Measurements from ENCODE around the gene DOCK2. TPM values are rescaled to one million over a fixed set of nuclear protein-coding genes. Genes with fewer than 3 reads are reported as not detected.

The DOCK2 gene
- polyA plus RNA-seq, 2 of the 4 experiments (the other 2 are of a cell fraction), result 2.1 to 4.6 TPM

- H3K4me1 ChIP-seq, result peaks cover 7% of the 10 kb centered on the region; the same call in 1 of the 3 replicates
- peak in 1 of 2 experiments; percentile 22 for DNase-seq (ENCODE audit: low read depth in 1 of 2, low spot score in 1 of 2)
Observed at GRCh38 chr5:169945831-169946261, 308.8 kb downstream of the DOCK2 start.

DNA sequence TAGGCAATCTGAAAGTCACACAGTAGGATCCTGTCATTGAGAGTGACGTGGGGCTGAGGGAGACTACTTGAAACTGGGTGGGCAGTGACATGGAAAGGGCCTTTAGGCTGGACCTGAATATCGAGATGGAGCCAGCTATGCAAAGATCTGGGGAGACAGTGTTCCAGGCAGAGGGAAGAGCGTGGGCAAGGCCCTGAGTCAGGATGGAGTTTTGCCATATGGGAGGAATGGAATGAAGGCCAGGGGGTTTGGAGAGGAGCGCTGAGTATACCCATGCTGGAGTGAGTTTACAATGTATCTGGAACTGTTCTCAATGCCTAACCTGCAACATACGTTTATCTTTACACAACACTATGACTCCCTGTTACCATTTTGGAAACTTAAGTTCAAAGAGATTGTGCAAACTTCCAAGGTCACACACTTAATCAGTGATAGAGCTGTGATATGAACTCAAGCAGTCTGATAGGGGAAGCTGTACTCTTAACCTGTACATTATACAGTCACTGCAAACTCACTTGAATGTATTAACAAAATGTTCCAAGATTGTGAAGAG, 309.7 kb downstream of the DOCK2 start:
- TF ChIP-seq ZFP36 (IDR thresholded peaks at IDR 0.05; ENCODE audit: borderline replicate concordance, partially characterized antibody), result no peak
- TF ChIP-seq NFE2L2 (conservative IDR thresholded peaks at IDR 0.05; ENCODE audit: low read length), result no peak
- no peak for TF ChIP-seq MAX (IDR thresholded peaks at IDR 0.05)
- TF ChIP-seq NR3C1 (IDR thresholded peaks at IDR 0.05), result no peak
- no peak for TF ChIP-seq RCOR1 (IDR thresholded peaks at IDR 0.05; ENCODE audit: low read depth, low read length)
- no peak for TF ChIP-seq EHMT2 (IDR thresholded peaks at IDR 0.05; ENCODE audit: low read depth)
- TF ChIP-seq RAD21 (conservative IDR thresholded peaks at IDR 0.05 in 1 of 2, IDR thresholded peaks at IDR 0.05 in 1 of 2), result no peak
- no peak for TF ChIP-seq HEYL (CRISPR knock-in tag; IDR thresholded peaks at IDR 0.05)
- TF ChIP-seq TFCP2L1 (CRISPR knock-in tag; IDR thresholded peaks at IDR 0.05), result no peak
- no peak for TF ChIP-seq CBX2 (IDR thresholded peaks at IDR 0.05; ENCODE audit: borderline replicate concordance, low read depth)
- no peak for TF ChIP-seq MAFK (IDR thresholded peaks at IDR 0.05; ENCODE audit: partially characterized antibody)
- no peak for TF ChIP-seq HMGXB4 (CRISPR knock-in tag; IDR thresholded peaks at IDR 0.05; ENCODE audit: borderline replicate concordance)
- TF ChIP-seq, protein P1, sequence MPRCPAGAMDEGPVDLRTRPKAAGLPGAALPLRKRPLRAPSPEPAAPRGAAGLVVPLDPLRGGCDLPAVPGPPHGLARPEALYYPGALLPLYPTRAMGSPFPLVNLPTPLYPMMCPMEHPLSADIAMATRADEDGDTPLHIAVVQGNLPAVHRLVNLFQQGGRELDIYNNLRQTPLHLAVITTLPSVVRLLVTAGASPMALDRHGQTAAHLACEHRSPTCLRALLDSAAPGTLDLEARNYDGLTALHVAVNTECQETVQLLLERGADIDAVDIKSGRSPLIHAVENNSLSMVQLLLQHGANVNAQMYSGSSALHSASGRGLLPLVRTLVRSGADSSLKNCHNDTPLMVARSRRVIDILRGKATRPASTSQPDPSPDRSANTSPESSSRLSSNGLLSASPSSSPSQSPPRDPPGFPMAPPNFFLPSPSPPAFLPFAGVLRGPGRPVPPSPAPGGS (IDR thresholded peaks at IDR 0.05), result no peak
- TF ChIP-seq KDM1A (IDR thresholded peaks at IDR 0.05; ENCODE audit: low read depth), result no peak
- TF ChIP-seq ZNF302 (CRISPR knock-in tag; IDR thresholded peaks at IDR 0.05), result no peak
- no peaks in the 10 kb centered on the region for H3K9me3 ChIP-seq
- WGBS (ENCODE audit: missing lambda C conversion rate), result 71% methylated on average over 5 of the region's 5 CpGs
- no peak overlapping the region for H3K4me2 ChIP-seq
- FAIRE-seq, result no peak
- peaks cover 7% of the 10 kb centered on the region; the same call in 1 of the 3 replicates for H3K4me1 ChIP-seq
- ChIA-PET CTCF (interaction anchor here (1.6 to 1.9 kb wide), 2 partner anchors 34 to 245 kb away, joined by 6 read pairs; no protein-coding TSS in a partner anchor), POLR2A (no interaction called here)
- no peak for DNase-seq (ENCODE audit: low read depth in 1 of 2, low spot score in 1 of 2)
- ATAC-seq, result no peak
- H3K4me3 ChIP-seq, result no peak overlapping the region
- no peak overlapping the region for H3K27ac ChIP-seq

More at GRCh38 chr5:169945831-169946261, 308.8 kb downstream of the DOCK2 start:
- Histone ChIP-seq H3K27ac (0 out of 6 replicates have a peak overlapping the region, but pooled peaks of 1 of the 2 experiments have one; percentile 8), H3K4me3 (no peak overlapping the region), H3K9me3 (no peaks in the 10 kb centered on the region), H3K4me2 (no peak overlapping the region)
- ATAC-seq (peak; percentile 41 to 80; a peak in 5 of 6 replicates), FAIRE-seq (no peak)
- TF ChIP-seq RAD21 (conservative IDR thresholded peaks at IDR 0.05 in 1 of 2, IDR thresholded peaks at IDR 0.05 in 1 of 2) (no peak), FOSL2 (IDR thresholded peaks at IDR 0.05) (no peak), FOSL2 (CRISPR knock-in tag; IDR thresholded peaks at IDR 0.05) (no peak), CEBPB (IDR thresholded peaks at IDR 0.05) (no peak), RCOR1 (IDR thresholded peaks at IDR 0.05; ENCODE audit: low read depth, low read length) (no peak), KDM5A (IDR thresholded peaks at IDR 0.05) (no peak)
- TF ChIP-seq, protein P2, sequence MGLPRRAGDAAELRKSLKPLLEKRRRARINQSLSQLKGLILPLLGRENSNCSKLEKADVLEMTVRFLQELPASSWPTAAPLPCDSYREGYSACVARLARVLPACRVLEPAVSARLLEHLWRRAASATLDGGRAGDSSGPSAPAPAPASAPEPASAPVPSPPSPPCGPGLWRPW (IDR thresholded peaks at IDR 0.05), result no peak
- ChIA-PET POLR2A (no interaction called here), CTCF (interaction anchor here (0.8 to 1.9 kb wide), 5 partner anchors 9 to 249 kb away, joined by 3 to 6 read pairs (median 3); no protein-coding TSS in a partner anchor)
- WGBS (ENCODE audit: missing lambda C conversion rate), result 31% methylated on average over 3 of the region's 3 CpGs

All from A549 (cell line).